ENCODE measurements around the gene FAM3C.

Gene FAM3C

GRCh38 chr7:121379930-121380329 is 16.2 kb downstream of the FAM3C start:
- DNase-seq (ENCODE audit: low read depth): no peak

DNA sequence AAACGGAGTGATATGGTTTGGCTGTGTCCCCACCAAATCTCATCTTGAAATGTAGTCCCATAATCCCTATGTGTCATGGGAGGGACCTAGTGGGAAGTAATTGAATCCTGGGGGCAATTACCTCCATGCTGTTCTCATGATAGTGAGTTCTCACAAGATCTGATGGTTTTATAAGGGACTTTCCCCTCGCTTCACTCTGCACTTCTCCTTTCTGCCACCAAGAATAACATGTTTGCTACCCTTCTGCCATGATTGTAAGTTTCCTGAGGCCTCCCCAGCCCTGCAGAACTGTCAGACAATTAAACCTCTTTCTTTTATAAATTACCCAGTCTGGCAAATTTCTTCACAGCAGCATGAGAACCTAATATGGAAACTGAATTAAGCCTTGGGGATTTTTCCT is 19.1 kb downstream of the FAM3C start:
- no peak for DNase-seq (ENCODE audit: low read depth)

DNA sequence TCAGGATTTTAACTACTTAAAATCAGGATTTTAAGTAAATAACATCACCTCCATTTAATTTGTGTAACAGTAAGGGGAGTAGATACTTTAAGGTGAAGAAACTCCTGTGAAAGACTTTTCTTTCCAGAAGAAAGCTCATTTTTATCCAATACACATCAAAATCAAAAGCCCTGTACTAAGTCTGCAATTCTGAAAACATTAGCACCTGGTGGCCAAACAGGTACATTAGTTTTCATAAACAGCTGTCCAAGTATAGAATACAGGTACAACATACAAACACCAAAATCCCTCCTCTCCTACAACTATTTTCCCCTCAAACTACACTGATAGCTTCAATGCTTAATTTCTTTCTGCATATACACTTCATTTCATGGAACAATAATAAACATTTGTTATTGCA is 22.9 kb downstream of the FAM3C start:
- no peak for DNase-seq (ENCODE audit: low read depth)

DNA sequence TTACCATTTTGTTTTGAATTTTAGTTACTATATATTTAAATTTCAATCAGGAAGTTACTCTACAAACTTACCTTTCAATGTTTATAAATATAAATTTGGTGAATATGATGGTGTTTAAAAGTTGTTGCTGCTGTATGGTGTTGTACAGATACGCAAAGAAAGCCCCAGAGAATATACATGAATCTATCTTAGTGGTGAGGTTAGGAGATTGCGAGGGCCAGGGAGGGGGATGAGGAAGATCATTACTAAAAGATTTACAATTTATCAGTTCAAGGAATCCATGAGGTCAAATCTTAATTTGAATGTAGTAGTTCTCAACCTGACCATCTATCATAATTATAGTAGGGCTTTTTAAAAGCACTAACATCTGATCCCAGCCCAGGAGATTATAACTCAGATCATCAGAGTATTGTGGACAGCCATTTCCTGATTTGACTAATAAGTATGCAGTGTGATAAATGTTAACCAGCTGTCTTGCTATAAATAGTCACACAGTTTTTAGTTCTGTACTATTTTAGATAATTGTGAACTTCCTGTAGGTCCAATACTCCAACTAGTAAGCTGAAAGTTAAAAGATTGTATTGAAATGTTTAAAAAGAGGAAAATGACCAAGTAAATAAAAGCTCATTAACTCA is 23.6 kb downstream of the FAM3C start:
- DNase-seq (ENCODE audit: low read depth): no peak

DNA sequence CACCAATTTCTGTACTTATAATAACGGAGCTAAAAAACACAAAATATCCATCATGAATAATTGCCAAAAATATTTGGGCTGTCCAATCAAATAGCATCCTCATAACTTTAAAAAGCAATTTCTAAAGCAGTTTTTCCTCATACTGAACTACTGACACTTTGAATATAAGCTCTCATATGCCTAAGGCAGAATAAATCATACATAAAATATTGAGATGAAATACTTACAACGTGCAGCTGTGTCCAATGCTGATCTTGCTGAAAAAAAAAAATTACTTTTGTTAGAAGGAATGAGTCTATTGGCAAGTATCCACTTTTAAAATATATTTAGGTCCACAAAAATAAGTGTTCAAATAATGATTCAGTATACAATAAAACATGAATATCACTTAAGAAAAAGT is 24.2 kb downstream of the FAM3C start:
- no peak for DNase-seq (ENCODE audit: low read depth)

GRCh38 chr7:121371367-121371766 is 24.7 kb downstream of the FAM3C start:
- no peak for DNase-seq (ENCODE audit: low read depth)

DNA sequence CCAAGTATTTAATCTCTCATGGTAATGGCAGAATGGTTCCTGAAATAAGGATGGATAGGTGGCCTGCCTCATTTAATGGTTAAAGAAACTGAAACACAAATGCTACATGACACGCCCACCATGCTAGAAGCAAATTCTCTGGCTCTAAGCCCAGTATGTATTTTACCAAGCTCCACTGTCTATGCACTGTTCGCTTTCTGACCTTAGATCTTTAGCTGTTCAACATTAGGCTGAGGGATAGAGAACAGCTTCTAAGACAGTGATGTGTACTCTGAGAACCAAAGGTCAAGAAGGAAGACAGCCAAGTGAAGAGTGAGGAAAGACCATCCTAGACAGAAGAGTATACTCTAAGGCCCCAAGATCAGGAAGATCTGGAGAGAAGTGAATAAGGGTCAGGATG is 26.6 kb downstream of the FAM3C start:
- peak; percentile 89 for DNase-seq (ENCODE audit: low read depth)

DNA sequence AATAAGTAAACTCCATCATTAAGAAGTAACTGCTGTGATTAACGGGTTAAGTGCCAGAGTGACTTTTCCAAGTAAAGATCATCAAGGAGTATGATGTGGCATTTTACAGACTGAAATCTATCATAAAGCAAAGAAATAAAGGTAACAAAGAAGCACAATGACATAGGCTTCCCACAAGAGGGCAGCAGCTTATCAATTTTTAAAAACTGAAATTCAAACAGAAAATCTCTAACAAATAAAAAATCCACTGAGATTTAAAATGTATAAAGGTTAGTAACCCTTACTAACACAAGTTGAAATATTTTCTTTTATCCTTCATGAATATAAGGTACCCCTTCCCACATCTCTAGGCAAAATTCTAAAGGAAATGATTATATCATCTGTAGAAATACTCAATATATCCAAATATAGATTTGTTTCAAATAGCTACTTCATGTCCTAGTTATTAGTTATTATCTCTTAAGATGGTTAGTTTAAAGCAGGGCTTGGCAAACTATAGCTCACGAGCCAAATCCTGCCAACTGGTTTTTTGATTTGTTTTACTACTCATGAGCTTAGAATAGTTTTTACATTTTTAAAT is 29.2 kb downstream of the FAM3C start:
- peak; percentile 40 for DNase-seq (ENCODE audit: low read depth)

GRCh38 chr7:121360564-121360963 is 35.5 kb downstream of the FAM3C start:
- peak; percentile 23 for DNase-seq (ENCODE audit: low read depth)

GRCh38 chr7:121355574-121355973 is 40.5 kb downstream of the FAM3C start:
- DNase-seq (ENCODE audit: low read depth): no peak

- no peak for DNase-seq (ENCODE audit: low read depth)
Observed at GRCh38 chr7:121352323-121352722, 43.8 kb downstream of the FAM3C start.

DNA sequence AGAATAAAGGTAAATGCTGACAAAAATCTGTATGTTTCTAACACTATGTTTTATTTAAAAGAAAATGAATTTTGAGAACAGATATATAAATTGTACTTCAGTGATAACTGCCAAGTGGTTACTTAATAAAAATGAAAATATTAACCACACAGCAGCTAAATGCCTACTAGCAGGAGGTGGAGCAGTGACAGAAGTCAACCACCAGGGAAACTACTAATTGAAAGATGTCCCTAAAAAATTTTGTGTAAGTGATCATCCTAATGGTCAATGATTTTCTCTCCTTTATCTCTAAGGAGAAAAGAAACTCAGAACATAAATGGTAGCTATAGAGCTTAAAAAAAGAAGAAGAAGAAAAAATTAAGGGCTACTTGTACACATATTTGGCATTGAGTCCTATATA is 44.4 kb downstream of the FAM3C start:
- no peak for DNase-seq (ENCODE audit: low read depth)

DNA sequence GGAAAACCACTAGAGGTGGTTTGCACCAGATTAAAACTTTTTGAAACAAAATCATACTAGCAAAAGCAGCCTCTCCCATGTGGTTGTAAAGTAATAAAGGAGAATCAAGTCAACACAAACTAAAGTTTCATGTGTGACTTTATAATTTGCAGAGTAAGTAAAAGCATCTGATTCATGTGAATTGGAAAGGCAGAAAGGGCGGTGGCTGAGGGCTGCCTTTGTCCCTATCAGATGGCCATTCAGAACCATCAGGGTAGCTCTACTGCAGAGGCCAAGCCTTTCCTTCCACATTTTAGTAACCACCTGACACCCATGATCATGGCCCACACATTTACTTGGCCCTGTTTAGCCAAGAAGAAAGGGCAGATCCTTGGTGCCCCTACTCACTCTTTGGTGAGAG is 51.6 kb downstream of the FAM3C start:
- no peak for DNase-seq (ENCODE audit: low read depth)

GRCh38 chr7:121344093-121344492 is 52.0 kb downstream of the FAM3C start:
- peak; percentile 53 for DNase-seq (ENCODE audit: low read depth)

GRCh38 chr7:121343302-121343701 is 52.8 kb downstream of the FAM3C start:
- DNase-seq (ENCODE audit: low read depth): peak; percentile 55

DNA sequence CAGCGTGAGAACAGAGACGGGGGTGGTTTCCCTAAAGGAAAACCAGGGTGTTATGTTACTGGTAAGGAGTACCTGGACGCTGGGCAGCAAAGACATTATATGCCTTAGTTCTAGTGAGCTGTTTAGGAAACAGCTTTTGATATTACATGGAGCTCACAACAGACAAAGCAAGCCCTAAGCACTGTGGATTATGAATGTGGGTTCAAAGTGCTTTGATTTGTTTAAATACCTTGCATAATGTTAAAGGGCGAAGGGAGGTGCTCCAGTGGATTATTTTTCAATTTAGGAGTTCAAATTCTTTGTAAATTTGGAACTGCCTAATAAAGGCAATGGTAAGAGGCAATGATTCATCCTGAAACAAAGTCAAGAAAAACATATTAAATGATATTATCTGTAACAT is 53.5 kb downstream of the FAM3C start:
- no peak for DNase-seq (ENCODE audit: low read depth)

DNA sequence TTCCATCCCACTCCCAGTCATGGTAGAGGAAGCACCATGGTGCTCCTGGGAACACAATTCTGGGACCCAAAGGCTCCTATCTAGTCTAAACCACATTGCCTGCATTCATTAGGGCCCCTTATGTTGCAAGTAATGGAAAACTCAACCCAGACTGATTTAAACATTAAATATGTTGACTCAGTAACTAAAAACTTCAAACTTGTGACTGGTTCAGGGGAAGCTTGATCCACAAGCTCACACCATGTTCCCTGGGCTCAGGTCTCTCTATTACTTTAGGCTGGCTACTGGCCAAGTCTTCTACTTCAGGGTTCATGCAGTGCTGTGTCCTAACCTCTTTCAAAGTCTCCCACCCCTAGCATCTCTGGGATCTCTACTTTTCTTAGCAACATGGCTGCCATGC is 54.2 kb downstream of the FAM3C start:
- DNase-seq (ENCODE audit: low read depth): peak; percentile 55

DNA sequence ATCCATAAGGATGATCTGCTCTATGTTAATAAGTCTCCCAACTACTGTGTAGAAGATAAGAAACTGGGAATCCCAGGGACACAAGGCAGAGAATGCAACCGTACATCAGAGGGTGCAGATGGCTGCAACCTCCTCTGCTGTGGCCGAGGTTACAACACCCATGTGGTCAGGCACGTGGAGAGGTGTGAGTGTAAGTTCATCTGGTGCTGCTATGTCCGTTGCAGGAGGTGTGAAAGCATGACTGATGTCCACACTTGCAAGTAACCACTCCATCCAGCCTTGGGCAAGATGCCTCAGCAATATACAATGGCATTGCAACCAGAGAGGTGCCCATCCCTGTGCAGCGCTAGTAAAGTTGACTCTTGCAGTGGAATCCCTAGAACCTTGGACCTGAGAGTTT is 57.0 kb downstream of the FAM3C start:
- DNase-seq (ENCODE audit: low read depth): no peak

DNA sequence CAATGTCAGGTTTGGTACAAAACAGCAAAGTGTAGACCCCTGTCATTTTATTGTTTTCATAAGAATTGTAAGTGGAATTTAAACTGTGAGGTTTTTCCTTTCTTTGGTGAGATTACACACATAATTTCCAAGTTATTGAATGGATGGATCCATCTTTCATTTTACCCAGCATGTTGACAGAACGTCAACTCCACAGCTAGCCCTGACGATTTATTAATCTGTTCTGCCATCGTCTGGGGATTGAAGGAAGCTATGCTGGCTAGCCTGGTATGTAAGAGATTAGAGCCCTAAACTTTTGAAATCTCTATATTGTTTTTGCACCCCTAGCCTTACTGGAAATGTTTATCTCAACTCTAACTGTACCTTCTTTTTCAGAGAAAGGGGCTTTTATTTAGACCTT is 58.7 kb downstream of the FAM3C start:
- peak; percentile 50 for DNase-seq (ENCODE audit: low read depth)

GRCh38 chr7:121336579-121336978 is 59.5 kb downstream of the FAM3C start:
- DNase-seq (ENCODE audit: low read depth): no peak

DNA sequence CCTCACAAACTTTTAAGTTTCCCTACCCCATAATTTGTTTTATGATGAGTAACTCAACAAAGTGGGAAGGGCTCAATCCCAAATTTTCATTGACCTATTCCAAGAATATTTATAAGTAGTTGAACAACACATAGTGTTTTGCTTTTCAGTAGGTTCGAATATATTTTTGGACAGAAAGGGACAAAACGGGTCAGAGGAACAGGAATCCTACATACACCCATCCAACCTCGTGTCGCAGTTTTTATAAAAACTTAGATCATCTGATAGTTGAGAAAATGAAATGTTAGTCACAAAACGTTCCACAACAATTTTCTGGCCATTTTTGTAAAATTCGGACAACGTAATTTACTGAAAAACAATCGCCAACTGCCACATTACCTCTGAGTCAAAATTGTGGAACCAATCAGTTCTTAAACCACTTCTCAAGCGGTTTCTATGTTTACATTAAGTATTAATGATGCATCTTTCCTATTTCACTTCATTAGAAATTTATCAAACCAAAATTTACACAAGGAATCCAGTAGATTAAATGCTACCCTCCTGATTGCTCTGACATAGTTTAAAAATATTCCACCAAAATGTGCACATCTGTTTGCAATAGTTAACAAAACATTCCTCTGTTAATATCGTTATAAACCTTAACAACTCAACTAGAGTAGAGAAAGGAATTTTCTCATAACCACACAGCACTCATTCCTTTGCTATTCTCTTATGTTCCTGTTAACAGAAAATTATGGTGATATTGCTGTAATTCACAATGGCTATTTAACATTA is 61.0 kb downstream of the FAM3C start:
- no peak for DNase-seq (ENCODE audit: low read depth)

- DNase-seq (ENCODE audit: low read depth): no peak
Observed at GRCh38 chr7:121334376-121334775, 61.7 kb downstream of the FAM3C start.

DNA sequence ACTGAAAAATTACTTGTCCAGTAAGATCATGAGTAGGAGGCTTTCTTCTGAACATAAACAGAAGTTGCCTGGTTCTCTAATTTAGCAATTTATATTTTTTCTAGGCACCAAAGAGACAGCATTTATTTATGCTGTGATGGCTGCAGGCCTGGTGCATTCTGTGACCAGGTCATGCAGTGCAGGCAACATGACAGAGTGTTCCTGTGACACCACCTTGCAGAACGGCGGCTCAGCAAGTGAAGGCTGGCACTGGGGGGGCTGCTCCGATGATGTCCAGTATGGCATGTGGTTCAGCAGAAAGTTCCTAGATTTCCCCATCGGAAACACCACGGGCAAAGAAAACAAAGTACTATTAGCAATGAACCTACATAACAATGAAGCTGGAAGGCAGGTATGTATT is 64.5 kb downstream of the FAM3C start:
- DNase-seq (ENCODE audit: low read depth): no peak

DNA sequence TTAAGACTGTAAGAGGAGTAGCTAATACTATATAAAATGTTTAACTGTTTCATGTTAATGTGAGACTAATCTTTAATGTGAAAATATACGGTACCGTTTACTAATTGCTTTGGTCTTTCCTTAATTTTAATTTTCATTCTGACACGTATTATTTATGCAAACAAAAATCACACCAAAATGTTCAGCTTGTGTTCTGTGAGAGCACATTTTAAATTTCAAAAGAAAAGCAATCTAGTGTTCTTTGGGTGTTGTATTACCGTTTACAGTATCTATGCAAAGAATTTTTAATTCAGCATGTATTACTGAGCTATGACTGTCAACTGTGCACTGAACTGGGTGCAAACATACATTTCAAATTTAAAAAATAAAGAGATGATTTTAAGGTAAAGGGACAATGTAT is 65.1 kb downstream of the FAM3C start:
- DNase-seq (ENCODE audit: low read depth): no peak
